HG03457 (cell line): Measurements from ENCODE around the gene ALG2.

Experiments used
- ATAC-seq: cut with Tn5 transposase; IDR thresholded peaks from one replicate; pipeline ENCODE4 v1.9.1; 2021; ENCODE audit warnings: moderate number of reproducible peaks; ENCODE audit not compliant: unreplicated experiment

The ALG2 gene

GRCh38 chr9:99173570-99174504 lies 47.9 kb downstream of the ALG2 start:
- ATAC-seq = no peak

GRCh38 chr9:99172124-99173091 lies 49.3 kb downstream of the ALG2 start:
- ATAC-seq = no peak

GRCh38 chr9:99171225-99172123 lies 50.3 kb downstream of the ALG2 start:
- ATAC-seq = no peak

GRCh38 chr9:99169982-99170761 lies 51.6 kb downstream of the ALG2 start:
- ATAC-seq = no peak

DNA sequence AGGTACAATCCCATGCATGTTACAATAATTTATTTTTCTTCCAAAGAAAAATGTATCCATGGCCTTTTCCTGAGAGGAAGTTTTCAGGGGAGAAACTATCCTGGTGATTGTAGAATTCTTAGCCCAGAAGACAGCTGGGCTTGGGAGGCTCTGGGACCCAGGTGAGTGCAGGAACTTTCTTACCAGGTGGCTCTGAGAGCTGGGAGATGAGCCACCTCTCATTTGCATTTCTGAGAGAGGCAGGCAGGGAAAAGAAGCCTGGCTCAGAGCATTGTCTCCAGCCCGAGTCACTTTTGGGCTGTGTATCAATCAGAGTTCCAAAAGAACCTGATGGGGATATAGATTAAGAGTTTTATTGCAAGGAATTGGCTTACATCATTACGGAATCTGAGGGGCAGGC lies 52.7 kb downstream of the ALG2 start:
- ATAC-seq = no peak

GRCh38 chr9:99167694-99168093 lies 54.0 kb downstream of the ALG2 start:
- ATAC-seq = no peak

GRCh38 chr9:99167119-99167518 lies 54.6 kb downstream of the ALG2 start:
- no peak for ATAC-seq
